Measurements from ENCODE around the gene DUSP18. TPM values are rescaled to one million over a fixed set of nuclear protein-coding genes. Genes with fewer than 3 reads are reported as not detected.

The DUSP18 gene
- total and polyA plus RNA-seq, 2 experiments from 2014 or later: 7.7 to 7.9 TPM

GRCh38 chr22:30617819-30618218, 49.9 kb downstream of the DUSP18 start:
- Histone ChIP-seq H4K20me1 (ENCODE audit: insufficient read depth, poor library complexity, severe bottlenecking) (no peaks in the 10 kb centered on the region), H3K79me2 (no peaks in the 10 kb centered on the region), H2AFZ (no peak overlapping the region), H3K27me3 (no peaks in the 10 kb centered on the region), H3K9me3 (ENCODE audit: low read depth) (no peaks in the 10 kb centered on the region), H3K9me2 (replicated peaks; ENCODE audit: insufficient read depth) (no peaks in the 10 kb centered on the region), H3K4me1 (ENCODE audit: insufficient read depth) (no peaks in the 10 kb centered on the region), H3K36me3 (replicated peaks; ENCODE audit: insufficient read depth, low read depth) (no peaks in the 10 kb centered on the region), H3K4me3 (no peak overlapping the region), H3K4me2 (no peak overlapping the region), H3K27ac (no peak overlapping the region)
- TF ChIP-seq EZH2phosphoT487 (IDR thresholded peaks at IDR 0.05; ENCODE audit: low read depth, severe bottlenecking, unreplicated experiment) (no peak), CTCF (IDR thresholded peaks at IDR 0.05; ENCODE audit: poor library complexity) (no peak), EZH2 (IDR thresholded peaks at IDR 0.05; ENCODE audit: borderline replicate concordance) (no peak)
- no peak for DNase-seq (ENCODE audit: low spot score)
- WGBS (ENCODE audit: low lambda C conversion rate, missing lambda C conversion rate): 91% methylated on average over 6 of the region's 6 CpGs

GRCh38 chr22:30615543-30615954, 52.1 kb downstream of the DUSP18 start:
- H3K79me2 ChIP-seq: no peaks in the 10 kb centered on the region
- H3K4me2 ChIP-seq: no peak overlapping the region
- DNase-seq (ENCODE audit: low spot score): no peak
- no peaks in the 10 kb centered on the region for H3K27me3 ChIP-seq
- H3K4me1 ChIP-seq (ENCODE audit: insufficient read depth): no peaks in the 10 kb centered on the region
- no peak overlapping the region for H3K4me3 ChIP-seq
- H2AFZ ChIP-seq: no peak overlapping the region
- 83% methylated on average over 7 of the region's 7 CpGs for WGBS (ENCODE audit: low lambda C conversion rate, missing lambda C conversion rate)
- no peaks in the 10 kb centered on the region for H3K9me3 ChIP-seq (ENCODE audit: low read depth)
- no peak for TF ChIP-seq EZH2phosphoT487 (IDR thresholded peaks at IDR 0.05; ENCODE audit: low read depth, severe bottlenecking, unreplicated experiment)
- no peak for TF ChIP-seq EZH2 (IDR thresholded peaks at IDR 0.05; ENCODE audit: borderline replicate concordance)
- no peak for TF ChIP-seq CTCF (IDR thresholded peaks at IDR 0.05; ENCODE audit: poor library complexity)
- H3K9me2 ChIP-seq (replicated peaks; ENCODE audit: insufficient read depth): no peaks in the 10 kb centered on the region
- H4K20me1 ChIP-seq (ENCODE audit: insufficient read depth, poor library complexity, severe bottlenecking): no peaks in the 10 kb centered on the region
- no peak overlapping the region for H3K27ac ChIP-seq
- no peaks in the 10 kb centered on the region for H3K36me3 ChIP-seq (replicated peaks; ENCODE audit: insufficient read depth, low read depth)

- Histone ChIP-seq H3K27ac (no peak overlapping the region), H3K4me2 (no peak overlapping the region), H3K4me1 (ENCODE audit: insufficient read depth) (peaks cover under 1% of the 10 kb centered on the region), H3K79me2 (no peaks in the 10 kb centered on the region), H3K9me3 (ENCODE audit: low read depth) (no peaks in the 10 kb centered on the region), H2AFZ (no peak overlapping the region), H4K20me1 (ENCODE audit: insufficient read depth, poor library complexity, severe bottlenecking) (no peaks in the 10 kb centered on the region), H3K36me3 (replicated peaks; ENCODE audit: insufficient read depth, low read depth) (no peaks in the 10 kb centered on the region), H3K9me2 (replicated peaks; ENCODE audit: insufficient read depth) (no peaks in the 10 kb centered on the region), H3K27me3 (no peaks in the 10 kb centered on the region), H3K4me3 (no peak overlapping the region)
- TF ChIP-seq EZH2phosphoT487 (IDR thresholded peaks at IDR 0.05; ENCODE audit: low read depth, severe bottlenecking, unreplicated experiment): no peak
- TF ChIP-seq CTCF (IDR thresholded peaks at IDR 0.05; ENCODE audit: poor library complexity): no peak
- no peak for DNase-seq (ENCODE audit: low spot score)
These were observed 52.8 kb downstream of the DUSP18 start for GRCh38 chr22:30614879-30615278.

- Histone ChIP-seq H3K27me3 (no peaks in the 10 kb centered on the region), H3K4me1 (ENCODE audit: insufficient read depth) (peaks cover 6% of the 10 kb centered on the region), H3K27ac (no peak overlapping the region), H3K9me2 (replicated peaks; ENCODE audit: insufficient read depth) (no peaks in the 10 kb centered on the region), H3K4me3 (no peak overlapping the region), H3K79me2 (no peaks in the 10 kb centered on the region), H3K9me3 (ENCODE audit: low read depth) (no peaks in the 10 kb centered on the region), H4K20me1 (ENCODE audit: insufficient read depth, poor library complexity, severe bottlenecking) (no peaks in the 10 kb centered on the region), H3K36me3 (replicated peaks; ENCODE audit: insufficient read depth, low read depth) (no peaks in the 10 kb centered on the region), H3K4me2 (no peak overlapping the region), H2AFZ (no peak overlapping the region)
- no peak for DNase-seq (ENCODE audit: low spot score)
- TF ChIP-seq EZH2 (IDR thresholded peaks at IDR 0.05; ENCODE audit: borderline replicate concordance): no peak
- TF ChIP-seq CTCF (IDR thresholded peaks at IDR 0.05; ENCODE audit: poor library complexity): no peak
- TF ChIP-seq EZH2phosphoT487 (IDR thresholded peaks at IDR 0.05; ENCODE audit: low read depth, severe bottlenecking, unreplicated experiment): no peak
- WGBS (ENCODE audit: low lambda C conversion rate, missing lambda C conversion rate): 98% methylated on average over 7 of the region's 7 CpGs
These were observed 53.4 kb downstream of the DUSP18 start for GRCh38 chr22:30614268-30614667.

Measured in hepatocyte (in vitro differentiated cells).